HepG2 (cell line): ENCODE data around the gene PTPRN. TPM values are rescaled to one million over a fixed set of nuclear protein-coding genes. Genes with fewer than 3 reads are reported as not detected.

Experiments
- HMGA1 ChIP-seq: sonication (generic); formaldehyde crosslinking; conservative IDR thresholded peaks from 2 replicates; pipeline ENCODE4 v1.4.0; 2020; ENCODE audit warnings: missing genetic modification reagents
- KDM5B ChIP-seq: sonication (generic); formaldehyde crosslinking; IDR thresholded peaks from 2 replicates; pipeline ENCODE4 v1.4.0; 2020; ENCODE audit warnings: missing genetic modification reagents, mild to moderate bottlenecking, borderline replicate concordance
- SP5 ChIP-seq: IDR thresholded peaks from 2 replicates; pipeline ENCODE4 v1.6.1; 2016; ENCODE audit warnings: low read depth, borderline replicate concordance
- SRSF4 ChIP-seq: fragments of 200-400 bp; formaldehyde crosslinking; IDR thresholded peaks from one replicate; pipeline ENCODE4 v1.6.1; 2018; ENCODE audit warnings: mild to moderate bottlenecking, low read depth, low read length, moderate library complexity; ENCODE audit not compliant: poor library complexity, severe bottlenecking
- SRY ChIP-seq: sonication (generic); formaldehyde crosslinking; IDR thresholded peaks from 2 replicates; pipeline ENCODE4 v1.8.0; 2022; ENCODE audit warnings: mild to moderate bottlenecking, missing genetic modification reagents
- TMF1 ChIP-seq: sonication (generic); formaldehyde crosslinking; IDR thresholded peaks from 2 replicates; pipeline ENCODE4 v1.8.1; 2022; ENCODE audit warnings: low read depth, missing genetic modification reagents
- TP53 ChIP-seq: sonication (generic); formaldehyde crosslinking; conservative IDR thresholded peaks from 2 replicates; pipeline ENCODE4 v1.4.0; 2020; ENCODE audit warnings: missing genetic modification reagents
- ZBTB20 ChIP-seq: sonication (generic); formaldehyde crosslinking; IDR thresholded peaks from 2 replicates; pipeline ENCODE4 v1.8.1; 2023; ENCODE audit warnings: missing genetic modification reagents, low read depth, mild to moderate bottlenecking, borderline replicate concordance
- ZNF235 ChIP-seq: sonication (generic); formaldehyde crosslinking; IDR thresholded peaks from 2 replicates; pipeline ENCODE4 v1.8.1; 2023; ENCODE audit warnings: mild to moderate bottlenecking, missing genetic modification reagents, borderline replicate concordance
- ZNF83 ChIP-seq: sonication (generic); formaldehyde crosslinking; IDR thresholded peaks from 2 replicates; pipeline ENCODE4 v1.4.0; 2020; ENCODE audit warnings: missing genetic modification reagents, mild to moderate bottlenecking, borderline replicate concordance
- polyA plus RNA-seq, 8 experiments: library from polyadenylated mRNA; depleted of rRNA in 3 of 8; stranded (reverse) in 7 of 8; unstranded in 1 of 8; fragments of >200 nt; fragmentation: Illumina TruSeq in 4 of 8; extraction: Trizol in 4 of 8; gene quantifications; 2 replicates each; pipeline versions ENCODE4 v1.2.1 to v1.2.3, GENCODE V29; 2011 to 2016; ENCODE audit warnings: low read depth in 4 of 8, missing spikeins in 1 of 8, mixed read lengths in 1 of 8; ENCODE audit not compliant: insufficient read depth in 1 of 8
- total RNA-seq, 5 experiments: library from RNA; depleted of rRNA; stranded (reverse); fragments of >200 nt; fragmentation: Illumina TruSeq; extraction: Trizol; gene quantifications; 2 replicates each; pipeline ENCODE4 v1.2.3, GENCODE V29; 2016; ENCODE audit warnings: low read depth in 1 of 5
- TF ChIP-seq, protein P1 (sequence below): sonication (generic); formaldehyde crosslinking; IDR thresholded peaks from 2 replicates; pipeline ENCODE4 v1.5.1; 2020; ENCODE audit warnings: mild to moderate bottlenecking, moderate library complexity, missing genetic modification reagents
- TF ChIP-seq, protein P2 (sequence below): sonication (generic); formaldehyde crosslinking; IDR thresholded peaks from 2 replicates; pipeline ENCODE4 v1.5.0; 2020; ENCODE audit warnings: mild to moderate bottlenecking, low read depth, missing genetic modification reagents, borderline replicate concordance
- TF ChIP-seq, protein P3 (sequence below): sonication (generic); formaldehyde crosslinking; IDR thresholded peaks from 2 replicates; pipeline ENCODE4 v1.4.0; 2020; ENCODE audit warnings: missing genetic modification reagents
- TF ChIP-seq, protein P4 (sequence below), 2 experiments: fragments of 450-650 bp in 1 of 2; sonication (generic) in 1 of 2; formaldehyde crosslinking; IDR thresholded peaks; 2 replicates each; pipeline versions ENCODE4 v1.5.0 to v1.8.0; 2020 to 2022; ENCODE audit warnings: mild to moderate bottlenecking in 1 of 2, missing genetic modification reagents in 1 of 2
- TF ChIP-seq, protein P5 (sequence below): sonication (generic); formaldehyde crosslinking; IDR thresholded peaks from 2 replicates; pipeline ENCODE4 v1.4.0; 2020; ENCODE audit warnings: mild to moderate bottlenecking, missing genetic modification reagents
- TF ChIP-seq, protein P6 (sequence below): IDR thresholded peaks from 2 replicates; pipeline ENCODE4 v1.6.1; 2016; ENCODE audit warnings: low read depth, control low read depth

The PTPRN gene
- total and polyA plus RNA-seq, 2 of the 13 experiments (the other 11 are each of a cell fraction or from before 2014, with no cell fraction given) = 0.26 TPM; not detected in 1

DNA sequence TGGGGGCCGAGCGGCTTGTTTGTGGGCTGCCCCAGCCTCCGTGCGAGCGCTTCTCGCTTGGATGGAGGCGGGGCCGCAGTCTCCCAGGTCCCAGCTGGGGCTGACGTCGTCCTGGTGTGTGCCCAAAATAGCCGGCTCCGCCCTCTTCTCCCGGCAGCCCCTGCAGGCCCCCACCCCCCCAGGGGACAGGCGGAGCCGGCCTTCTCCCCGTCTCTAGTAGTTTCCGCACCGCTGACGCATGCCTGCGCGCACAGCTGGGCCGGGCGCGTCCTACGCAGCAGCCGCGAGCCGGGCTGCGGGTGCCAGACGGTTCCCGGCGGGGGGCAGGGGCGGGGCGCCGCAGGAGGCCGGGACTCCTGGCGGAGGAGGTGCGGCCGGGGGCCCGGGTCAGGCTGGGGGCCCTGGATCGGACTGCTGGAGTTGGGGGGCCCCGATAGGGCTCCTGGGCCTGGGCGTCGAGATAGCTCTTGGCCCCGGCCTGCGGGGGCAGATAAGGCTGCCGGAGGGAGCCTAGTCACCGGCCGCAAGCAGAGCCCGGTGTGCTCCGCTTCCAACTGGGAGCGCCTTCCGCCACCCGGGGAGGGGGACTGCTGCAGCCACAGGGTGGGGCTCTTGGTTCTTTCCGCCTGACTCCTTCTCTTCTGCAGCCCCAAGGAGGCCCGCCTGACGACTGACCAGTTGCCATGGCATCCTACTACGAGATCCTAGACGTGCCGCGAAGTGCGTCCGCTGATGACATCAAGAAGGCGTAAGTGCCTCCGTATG, 29.9 kb downstream of the PTPRN start, which contains the start of gene DNAJB2 (continued):
- TF ChIP-seq, protein P1, sequence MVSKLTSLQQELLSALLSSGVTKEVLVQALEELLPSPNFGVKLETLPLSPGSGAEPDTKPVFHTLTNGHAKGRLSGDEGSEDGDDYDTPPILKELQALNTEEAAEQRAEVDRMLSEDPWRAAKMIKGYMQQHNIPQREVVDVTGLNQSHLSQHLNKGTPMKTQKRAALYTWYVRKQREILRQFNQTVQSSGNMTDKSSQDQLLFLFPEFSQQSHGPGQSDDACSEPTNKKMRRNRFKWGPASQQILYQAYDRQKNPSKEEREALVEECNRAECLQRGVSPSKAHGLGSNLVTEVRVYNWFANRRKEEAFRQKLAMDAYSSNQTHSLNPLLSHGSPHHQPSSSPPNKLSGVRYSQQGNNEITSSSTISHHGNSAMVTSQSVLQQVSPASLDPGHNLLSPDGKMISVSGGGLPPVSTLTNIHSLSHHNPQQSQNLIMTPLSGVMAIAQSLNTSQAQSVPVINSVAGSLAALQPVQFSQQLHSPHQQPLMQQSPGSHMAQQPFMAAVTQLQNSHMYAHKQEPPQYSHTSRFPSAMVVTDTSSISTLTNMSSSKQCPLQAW = peak; percentile 69
- TF ChIP-seq, protein P2, sequence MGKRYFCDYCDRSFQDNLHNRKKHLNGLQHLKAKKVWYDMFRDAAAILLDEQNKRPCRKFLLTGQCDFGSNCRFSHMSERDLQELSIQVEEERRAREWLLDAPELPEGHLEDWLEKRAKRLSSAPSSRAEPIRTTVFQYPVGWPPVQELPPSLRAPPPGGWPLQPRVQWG (CRISPR knock-in tag) = no peak
- no peak for TF ChIP-seq SRSF4
- peak; percentile 78; the same call in 1 of the 2 replicates for TF ChIP-seq KDM5B (CRISPR knock-in tag)
- peak; percentile 53; the same call in 1 of the 2 replicates for TF ChIP-seq ZBTB20 (CRISPR knock-in tag)
- TF ChIP-seq, protein P3, sequence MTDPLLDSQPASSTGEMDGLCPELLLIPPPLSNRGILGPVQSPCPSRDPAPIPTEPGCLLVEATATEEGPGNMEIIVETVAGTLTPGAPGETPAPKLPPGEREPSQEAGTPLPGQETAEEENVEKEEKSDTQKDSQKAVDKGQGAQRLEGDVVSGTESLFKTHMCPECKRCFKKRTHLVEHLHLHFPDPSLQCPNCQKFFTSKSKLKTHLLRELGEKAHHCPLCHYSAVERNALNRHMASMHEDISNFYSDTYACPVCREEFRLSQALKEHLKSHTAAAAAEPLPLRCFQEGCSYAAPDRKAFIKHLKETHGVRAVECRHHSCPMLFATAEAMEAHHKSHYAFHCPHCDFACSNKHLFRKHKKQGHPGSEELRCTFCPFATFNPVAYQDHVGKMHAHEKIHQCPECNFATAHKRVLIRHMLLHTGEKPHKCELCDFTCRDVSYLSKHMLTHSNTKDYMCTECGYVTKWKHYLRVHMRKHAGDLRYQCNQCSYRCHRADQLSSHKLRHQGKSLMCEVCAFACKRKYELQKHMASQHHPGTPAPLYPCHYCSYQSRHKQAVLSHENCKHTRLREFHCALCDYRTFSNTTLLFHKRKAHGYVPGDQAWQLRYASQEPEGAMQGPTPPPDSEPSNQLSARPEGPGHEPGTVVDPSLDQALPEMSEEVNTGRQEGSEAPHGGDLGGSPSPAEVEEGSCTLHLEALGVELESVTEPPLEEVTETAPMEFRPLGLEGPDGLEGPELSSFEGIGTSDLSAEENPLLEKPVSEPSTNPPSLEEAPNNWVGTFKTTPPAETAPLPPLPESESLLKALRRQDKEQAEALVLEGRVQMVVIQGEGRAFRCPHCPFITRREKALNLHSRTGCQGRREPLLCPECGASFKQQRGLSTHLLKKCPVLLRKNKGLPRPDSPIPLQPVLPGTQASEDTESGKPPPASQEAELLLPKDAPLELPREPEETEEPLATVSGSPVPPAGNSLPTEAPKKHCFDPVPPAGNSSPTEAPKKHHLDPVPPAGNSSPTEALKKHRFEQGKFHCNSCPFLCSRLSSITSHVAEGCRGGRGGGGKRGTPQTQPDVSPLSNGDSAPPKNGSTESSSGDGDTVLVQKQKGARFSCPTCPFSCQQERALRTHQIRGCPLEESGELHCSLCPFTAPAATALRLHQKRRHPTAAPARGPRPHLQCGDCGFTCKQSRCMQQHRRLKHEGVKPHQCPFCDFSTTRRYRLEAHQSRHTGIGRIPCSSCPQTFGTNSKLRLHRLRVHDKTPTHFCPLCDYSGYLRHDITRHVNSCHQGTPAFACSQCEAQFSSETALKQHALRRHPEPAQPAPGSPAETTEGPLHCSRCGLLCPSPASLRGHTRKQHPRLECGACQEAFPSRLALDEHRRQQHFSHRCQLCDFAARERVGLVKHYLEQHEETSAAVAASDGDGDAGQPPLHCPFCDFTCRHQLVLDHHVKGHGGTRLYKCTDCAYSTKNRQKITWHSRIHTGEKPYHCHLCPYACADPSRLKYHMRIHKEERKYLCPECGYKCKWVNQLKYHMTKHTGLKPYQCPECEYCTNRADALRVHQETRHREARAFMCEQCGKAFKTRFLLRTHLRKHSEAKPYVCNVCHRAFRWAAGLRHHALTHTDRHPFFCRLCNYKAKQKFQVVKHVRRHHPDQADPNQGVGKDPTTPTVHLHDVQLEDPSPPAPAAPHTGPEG (CRISPR knock-in tag) = peak; percentile 83
- no peak for TF ChIP-seq ZNF83 (CRISPR knock-in tag)
- TF ChIP-seq, protein P4, sequence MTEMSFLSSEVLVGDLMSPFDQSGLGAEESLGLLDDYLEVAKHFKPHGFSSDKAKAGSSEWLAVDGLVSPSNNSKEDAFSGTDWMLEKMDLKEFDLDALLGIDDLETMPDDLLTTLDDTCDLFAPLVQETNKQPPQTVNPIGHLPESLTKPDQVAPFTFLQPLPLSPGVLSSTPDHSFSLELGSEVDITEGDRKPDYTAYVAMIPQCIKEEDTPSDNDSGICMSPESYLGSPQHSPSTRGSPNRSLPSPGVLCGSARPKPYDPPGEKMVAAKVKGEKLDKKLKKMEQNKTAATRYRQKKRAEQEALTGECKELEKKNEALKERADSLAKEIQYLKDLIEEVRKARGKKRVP (CRISPR knock-in tag; IDR thresholded peaks at IDR 0.05) = 0 out of 4 replicates have a peak, but pooled peaks of 1 of the 2 experiments have one; percentile 63
- TF ChIP-seq SRY (CRISPR knock-in tag) = peak; percentile 59; the same call in 1 of the 2 replicates
- TF ChIP-seq ZNF235 (CRISPR knock-in tag) = no peak
- no peak for TF ChIP-seq TP53 (CRISPR knock-in tag)
- TF ChIP-seq, protein P5, sequence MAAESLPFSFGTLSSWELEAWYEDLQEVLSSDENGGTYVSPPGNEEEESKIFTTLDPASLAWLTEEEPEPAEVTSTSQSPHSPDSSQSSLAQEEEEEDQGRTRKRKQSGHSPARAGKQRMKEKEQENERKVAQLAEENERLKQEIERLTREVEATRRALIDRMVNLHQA (CRISPR knock-in tag) = 0 out of 2 replicates have a peak, but pooled peaks have one; percentile 23
- TF ChIP-seq SP5 (CRISPR knock-in tag) = peak; percentile 96
- TF ChIP-seq HMGA1 (CRISPR knock-in tag) = no peak
- TF ChIP-seq, protein P6, sequence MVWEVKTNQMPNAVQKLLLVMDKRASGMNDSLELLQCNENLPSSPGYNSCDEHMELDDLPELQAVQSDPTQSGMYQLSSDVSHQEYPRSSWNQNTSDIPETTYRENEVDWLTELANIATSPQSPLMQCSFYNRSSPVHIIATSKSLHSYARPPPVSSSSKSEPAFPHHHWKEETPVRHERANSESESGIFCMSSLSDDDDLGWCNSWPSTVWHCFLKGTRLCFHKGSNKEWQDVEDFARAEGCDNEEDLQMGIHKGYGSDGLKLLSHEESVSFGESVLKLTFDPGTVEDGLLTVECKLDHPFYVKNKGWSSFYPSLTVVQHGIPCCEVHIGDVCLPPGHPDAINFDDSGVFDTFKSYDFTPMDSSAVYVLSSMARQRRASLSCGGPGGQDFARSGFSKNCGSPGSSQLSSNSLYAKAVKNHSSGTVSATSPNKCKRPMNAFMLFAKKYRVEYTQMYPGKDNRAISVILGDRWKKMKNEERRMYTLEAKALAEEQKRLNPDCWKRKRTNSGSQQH = no peak
- TF ChIP-seq TMF1 (CRISPR knock-in tag) = no peak; the same call in 1 of the 2 replicates
